ENCODE results near the gene ZNF821. TPM values are rescaled to one million over a fixed set of nuclear protein-coding genes. Genes with fewer than 3 reads are reported as not detected.

Gene ZNF821
- 5.8 TPM for total RNA-seq
- 4.9 TPM for polyA plus RNA-seq

GRCh38 chr16:71883849-71884638 lies at the start of gene ZNF821:
Gene ZNF821, minus strand, starts transcription at chr16:71884182. Its CDS starts 4,236 bp downstream, at chr16:71879946.
- Histone ChIP-seq H3K4me3 (ENCODE audit: low read depth, low read length) (peak within 1 kb of the TSS; percentile 83), H3K27ac (ENCODE audit: low read depth) (peak within 1 kb of the TSS; percentile 94), H3K4me1 (ENCODE audit: insufficient read depth) (no peaks in the 10 kb centered on the region), H3K36me3 (ENCODE audit: insufficient read depth) (no peaks in the 10 kb centered on the region)
- under 1% methylated on average over 85 of the region's 85 CpGs for WGBS
- peak; percentile 59 for DNase-seq (ENCODE audit: extremely low spot score)

GRCh38 chr16:71933017-71933416 lies 49.0 kb upstream of the ZNF821 start:
- WGBS = 64% methylated on average over 1 of the region's 1 CpG
- H3K27ac ChIP-seq (ENCODE audit: low read depth) = no peak overlapping the region
- H3K4me3 ChIP-seq (ENCODE audit: low read depth, low read length) = no peak overlapping the region
- no peaks in the 10 kb centered on the region for H3K4me1 ChIP-seq (ENCODE audit: insufficient read depth)
- H3K36me3 ChIP-seq (ENCODE audit: insufficient read depth) = peaks cover 2% of the 10 kb centered on the region
- no peak for DNase-seq (ENCODE audit: extremely low spot score)

GRCh38 chr16:71931599-71931998 lies 47.6 kb upstream of the ZNF821 start:
- no peak for DNase-seq (ENCODE audit: extremely low spot score)
- H3K27ac ChIP-seq (ENCODE audit: low read depth) = no peak overlapping the region
- H3K4me1 ChIP-seq (ENCODE audit: insufficient read depth) = no peaks in the 10 kb centered on the region
- peaks cover 2% of the 10 kb centered on the region for H3K36me3 ChIP-seq (ENCODE audit: insufficient read depth)
- WGBS = 89% methylated on average over 6 of the region's 6 CpGs
- H3K4me3 ChIP-seq (ENCODE audit: low read depth, low read length) = no peak overlapping the region

- Histone ChIP-seq H3K4me3 (ENCODE audit: low read depth, low read length) (no peak overlapping the region), H3K27ac (ENCODE audit: low read depth) (no peak overlapping the region), H3K36me3 (ENCODE audit: insufficient read depth) (peaks cover 2% of the 10 kb centered on the region), H3K4me1 (ENCODE audit: insufficient read depth) (no peaks in the 10 kb centered on the region)
- no peak for DNase-seq (ENCODE audit: extremely low spot score)
- WGBS = 92% methylated on average over 2 of the region's 2 CpGs
These were observed 47.0 kb upstream of the ZNF821 start for GRCh38 chr16:71931001-71931400.

GRCh38 chr16:71930013-71930563 lies 46.1 kb upstream of the ZNF821 start:
- Histone ChIP-seq H3K4me1 (ENCODE audit: insufficient read depth) (no peaks in the 10 kb centered on the region), H3K36me3 (ENCODE audit: insufficient read depth) (peaks cover 6% of the 10 kb centered on the region), H3K4me3 (ENCODE audit: low read depth, low read length) (no peak overlapping the region), H3K27ac (ENCODE audit: low read depth) (no peak overlapping the region)
- 71% methylated on average over 5 of the region's 5 CpGs for WGBS
- no peak for DNase-seq (ENCODE audit: extremely low spot score)

GRCh38 chr16:71929048-71929447 lies 45.1 kb upstream of the ZNF821 start:
- DNase-seq (ENCODE audit: extremely low spot score) = no peak
- Histone ChIP-seq H3K36me3 (ENCODE audit: insufficient read depth) (peaks cover 6% of the 10 kb centered on the region), H3K4me1 (ENCODE audit: insufficient read depth) (no peaks in the 10 kb centered on the region), H3K27ac (ENCODE audit: low read depth) (no peak overlapping the region), H3K4me3 (ENCODE audit: low read depth, low read length) (no peak overlapping the region)
- 16% methylated on average over 3 of the region's 3 CpGs for WGBS

GRCh38 chr16:71927787-71928186 lies 43.8 kb upstream of the ZNF821 start:
- 24% methylated on average over 5 of the region's 5 CpGs for WGBS
- DNase-seq (ENCODE audit: extremely low spot score) = no peak
- H3K4me3 ChIP-seq (ENCODE audit: low read depth, low read length) = no peak overlapping the region
- H3K4me1 ChIP-seq (ENCODE audit: insufficient read depth) = no peaks in the 10 kb centered on the region
- peaks cover 13% of the 10 kb centered on the region for H3K36me3 ChIP-seq (ENCODE audit: insufficient read depth)
- H3K27ac ChIP-seq (ENCODE audit: low read depth) = no peak overlapping the region

- peak; percentile 7 for DNase-seq (ENCODE audit: extremely low spot score)
- H3K27ac ChIP-seq (ENCODE audit: low read depth) = no peak overlapping the region
These were observed 43.4 kb upstream of the ZNF821 start for GRCh38 chr16:71927383-71927782.

GRCh38 chr16:71924710-71925109 lies 40.7 kb upstream of the ZNF821 start:
- 100% methylated on average over 2 of the region's 2 CpGs for WGBS
- DNase-seq (ENCODE audit: extremely low spot score) = no peak
- Histone ChIP-seq H3K4me3 (ENCODE audit: low read depth, low read length) (no peak overlapping the region), H3K27ac (ENCODE audit: low read depth) (no peak overlapping the region), H3K4me1 (ENCODE audit: insufficient read depth) (no peaks in the 10 kb centered on the region), H3K36me3 (ENCODE audit: insufficient read depth) (peaks cover 23% of the 10 kb centered on the region)

More at GRCh38 chr16:71927383-71927782, 43.4 kb upstream of the ZNF821 start:
- Histone ChIP-seq H3K4me1 (ENCODE audit: insufficient read depth) (no peaks in the 10 kb centered on the region), H3K4me3 (ENCODE audit: low read depth, low read length) (no peak overlapping the region), H3K36me3 (ENCODE audit: insufficient read depth) (peaks cover 13% of the 10 kb centered on the region)
- WGBS = 18% methylated on average over 3 of the region's 3 CpGs

- peaks cover 25% of the 10 kb centered on the region for H3K36me3 ChIP-seq (ENCODE audit: insufficient read depth)
- no peaks in the 10 kb centered on the region for H3K4me1 ChIP-seq (ENCODE audit: insufficient read depth)
- H3K27ac ChIP-seq (ENCODE audit: low read depth) = no peak overlapping the region
- no peak overlapping the region for H3K4me3 ChIP-seq (ENCODE audit: low read depth, low read length)
- 84% methylated on average over 10 of the region's 10 CpGs for WGBS
- no peak for DNase-seq (ENCODE audit: extremely low spot score)
These were observed 40.1 kb upstream of the ZNF821 start for GRCh38 chr16:71923941-71924690.

- 77% methylated on average over 2 of the region's 2 CpGs for WGBS
- no peak for DNase-seq (ENCODE audit: extremely low spot score)
- Histone ChIP-seq H3K4me1 (ENCODE audit: insufficient read depth) (no peaks in the 10 kb centered on the region), H3K36me3 (ENCODE audit: insufficient read depth) (peaks cover 27% of the 10 kb centered on the region), H3K4me3 (ENCODE audit: low read depth, low read length) (no peak overlapping the region), H3K27ac (ENCODE audit: low read depth) (no peak overlapping the region)
These were observed 36.7 kb upstream of the ZNF821 start for GRCh38 chr16:71920658-71921057.

GRCh38 chr16:71919035-71919434 lies 35.1 kb upstream of the ZNF821 start:
- H3K4me3 ChIP-seq (ENCODE audit: low read depth, low read length) = no peak overlapping the region
- DNase-seq (ENCODE audit: extremely low spot score) = no peak
- no peaks in the 10 kb centered on the region for H3K4me1 ChIP-seq (ENCODE audit: insufficient read depth)
- H3K36me3 ChIP-seq (ENCODE audit: insufficient read depth) = peaks cover 21% of the 10 kb centered on the region
- 86% methylated on average over 3 of the region's 3 CpGs for WGBS
- no peak overlapping the region for H3K27ac ChIP-seq (ENCODE audit: low read depth)

- Histone ChIP-seq H3K4me1 (ENCODE audit: insufficient read depth) (no peaks in the 10 kb centered on the region), H3K4me3 (ENCODE audit: low read depth, low read length) (no peak overlapping the region), H3K36me3 (ENCODE audit: insufficient read depth) (peaks cover 14% of the 10 kb centered on the region), H3K27ac (ENCODE audit: low read depth) (no peak overlapping the region)
- DNase-seq (ENCODE audit: extremely low spot score) = no peak
- 35% methylated on average over 6 of the region's 6 CpGs for WGBS
These were observed 33.9 kb upstream of the ZNF821 start for GRCh38 chr16:71917900-71918299.
